GM21423 (cell line): Measurements from ENCODE around the gene UNC13D.
"Not testable (repeated sequence)": the region's sequence is repeated elsewhere in the genome, so short reads cannot be mapped to it uniquely, and the experiment has no call there.

Source experiments
- ATAC-seq: cut with Tn5 transposase; IDR thresholded peaks from one replicate; pipeline ENCODE4 v1.9.1; 2021; ENCODE audit warnings: mild to moderate bottlenecking, moderate library complexity; ENCODE audit not compliant: unreplicated experiment

Gene UNC13D

GRCh38 chr17:75822119-75822799 is 21.9 kb downstream of the UNC13D start:
- no peak for ATAC-seq

- ATAC-seq: no peak
Observed at GRCh38 chr17:75821552-75821951, 22.7 kb downstream of the UNC13D start.

GRCh38 chr17:75820094-75821080 is 23.8 kb downstream of the UNC13D start:
- no peak for ATAC-seq

- ATAC-seq: no peak
Observed at GRCh38 chr17:75819678-75820077, 24.5 kb downstream of the UNC13D start.

GRCh38 chr17:75819116-75819515 is 25.1 kb downstream of the UNC13D start:
- no peak for ATAC-seq

- no peak for ATAC-seq
Observed at GRCh38 chr17:75818326-75818885, 25.8 kb downstream of the UNC13D start.

GRCh38 chr17:75817571-75817970 is 26.6 kb downstream of the UNC13D start:
- ATAC-seq: no peak

GRCh38 chr17:75816693-75817092 is 27.5 kb downstream of the UNC13D start:
- no peak for ATAC-seq

- ATAC-seq: no peak
Observed at GRCh38 chr17:75815399-75815798, 28.8 kb downstream of the UNC13D start.

- ATAC-seq: no peak
Observed at GRCh38 chr17:75814900-75815373, 29.3 kb downstream of the UNC13D start.

- no peak for ATAC-seq
Observed at GRCh38 chr17:75814021-75814395, 30.2 kb downstream of the UNC13D start.

GRCh38 chr17:75813081-75814020 is 30.9 kb downstream of the UNC13D start:
- no peak for ATAC-seq

- no peak for ATAC-seq
Observed at GRCh38 chr17:75812096-75813013, 31.8 kb downstream of the UNC13D start.

- ATAC-seq: no peak
Observed at GRCh38 chr17:75811174-75811573, 33.0 kb downstream of the UNC13D start.

- ATAC-seq: not testable (repeated sequence)
Observed at GRCh38 chr17:75810756-75811155, 33.4 kb downstream of the UNC13D start.

GRCh38 chr17:75810216-75810615 is 34.0 kb downstream of the UNC13D start:
- no peak for ATAC-seq

- ATAC-seq: no peak
Observed at GRCh38 chr17:75809631-75810111, 34.5 kb downstream of the UNC13D start.

GRCh38 chr17:75808905-75809621 is 35.1 kb downstream of the UNC13D start:
- no peak for ATAC-seq

GRCh38 chr17:75808549-75808904 is 35.7 kb downstream of the UNC13D start:
- ATAC-seq: no peak
